ENCODE measurements around the gene ARHGAP26. TPM values are rescaled to one million over a fixed set of nuclear protein-coding genes. Genes with fewer than 3 reads are reported as not detected.

ARHGAP26 gene
- total RNA-seq, 1 donor from 2014 or later: 20.0 TPM

DNA sequence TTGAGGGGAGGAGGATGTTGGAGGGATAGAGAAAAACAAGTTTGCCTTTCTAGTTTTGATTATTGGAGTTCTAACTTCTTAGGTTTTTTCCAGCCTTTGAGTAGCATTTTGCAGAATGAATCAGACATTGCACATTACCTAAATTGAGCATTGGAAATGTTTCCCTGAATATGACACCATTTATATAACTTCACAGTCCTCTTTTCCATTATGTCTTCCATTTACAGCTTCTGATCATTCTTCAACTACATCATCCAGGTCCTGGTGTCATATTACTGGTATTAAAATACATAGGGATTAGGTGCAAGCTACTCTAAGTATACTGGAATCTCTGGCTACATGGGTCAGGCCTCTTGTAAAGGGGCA is 286.1 kb downstream of the ARHGAP26 start:
- H3K9me3 Mint-ChIP-seq: no peaks in the 10 kb centered on the region
- H3K27me3 Mint-ChIP-seq (ENCODE audit: insufficient read depth): no peaks in the 10 kb centered on the region
- peaks cover 80% of the 10 kb centered on the region for H3K4me1 Mint-ChIP-seq (ENCODE audit: low read depth)
- H3K27ac Mint-ChIP-seq: peak overlapping the region; percentile 97
- peaks cover 33% of the 10 kb centered on the region for H3K36me3 Mint-ChIP-seq (ENCODE audit: low read depth)
- DNase-seq (ENCODE audit: low spot score): no peak
- H3K4me3 Mint-ChIP-seq: peak overlapping the region; percentile 23
- intact Hi-C loops (cut with micrococcal nuclease): loop anchor here (1.0 to 10.0 kb wide), 12 partner anchors 10 to 1131 kb away; no protein-coding TSS in a partner anchor

DNA sequence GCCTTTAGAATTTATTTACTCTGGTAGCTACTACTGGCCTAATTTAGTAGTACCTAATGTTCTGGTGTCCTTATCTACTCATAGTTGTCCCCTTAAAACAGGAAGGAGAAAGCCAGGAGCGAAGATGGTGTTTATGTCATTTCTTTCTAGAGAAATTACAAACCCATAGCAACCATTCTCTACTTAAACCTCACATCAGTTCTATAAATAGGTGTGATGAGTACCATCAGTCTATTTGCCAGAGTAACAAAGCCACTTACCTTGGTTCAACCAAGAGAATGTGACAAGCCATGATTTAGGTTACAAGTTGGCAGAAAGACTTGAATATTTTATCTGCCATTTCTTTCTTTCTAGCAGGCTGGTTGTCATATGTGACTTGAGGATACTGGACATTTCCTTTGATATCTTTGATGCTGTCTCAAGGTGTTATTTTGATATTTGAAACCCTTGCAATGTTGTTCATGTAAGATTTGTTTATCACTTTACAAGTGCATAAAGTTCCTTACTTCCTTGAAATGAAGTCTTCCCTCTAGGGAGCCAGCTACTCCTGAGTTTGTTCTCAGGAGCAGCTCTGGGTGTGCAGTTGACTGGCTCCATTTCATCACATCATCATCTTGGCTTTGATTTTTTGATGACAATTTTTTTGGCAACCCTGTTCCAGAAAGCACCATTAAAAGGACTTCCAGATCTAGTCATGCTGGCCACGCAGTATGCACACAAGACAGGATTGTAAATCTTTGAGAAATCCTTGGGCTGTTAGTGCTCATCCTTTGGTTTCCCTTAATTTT is 286.8 kb downstream of the ARHGAP26 start:
- Mint-ChIP-seq H3K36me3 (ENCODE audit: low read depth) (peaks cover 32% of the 10 kb centered on the region), H3K4me3 (peak overlapping the region; percentile 23), H3K27ac (peak overlapping the region; percentile 97), H3K4me1 (ENCODE audit: low read depth) (peaks cover 78% of the 10 kb centered on the region), H3K9me3 (no peaks in the 10 kb centered on the region), H3K27me3 (ENCODE audit: insufficient read depth) (no peaks in the 10 kb centered on the region)
- DNase-seq (ENCODE audit: low spot score): no peak
- intact Hi-C loops (cut with micrococcal nuclease): loop anchor here (1.0 to 10.0 kb wide), 12 partner anchors 9 to 1130 kb away; no protein-coding TSS in a partner anchor

GRCh38 chr5:143057580-143057999 is 287.4 kb downstream of the ARHGAP26 start:
- Mint-ChIP-seq H3K4me3 (no peak overlapping the region), H3K27me3 (ENCODE audit: insufficient read depth) (no peaks in the 10 kb centered on the region), H3K4me1 (ENCODE audit: low read depth) (peaks cover 77% of the 10 kb centered on the region), H3K36me3 (ENCODE audit: low read depth) (peaks cover 32% of the 10 kb centered on the region), H3K27ac (peak overlapping the region; percentile 97), H3K9me3 (no peaks in the 10 kb centered on the region)
- DNase-seq (ENCODE audit: low spot score): no peak
- intact Hi-C loops (cut with micrococcal nuclease): loop anchor here (2.0 to 10.0 kb wide), 5 partner anchors 35 to 1130 kb away; no protein-coding TSS in a partner anchor

DNA sequence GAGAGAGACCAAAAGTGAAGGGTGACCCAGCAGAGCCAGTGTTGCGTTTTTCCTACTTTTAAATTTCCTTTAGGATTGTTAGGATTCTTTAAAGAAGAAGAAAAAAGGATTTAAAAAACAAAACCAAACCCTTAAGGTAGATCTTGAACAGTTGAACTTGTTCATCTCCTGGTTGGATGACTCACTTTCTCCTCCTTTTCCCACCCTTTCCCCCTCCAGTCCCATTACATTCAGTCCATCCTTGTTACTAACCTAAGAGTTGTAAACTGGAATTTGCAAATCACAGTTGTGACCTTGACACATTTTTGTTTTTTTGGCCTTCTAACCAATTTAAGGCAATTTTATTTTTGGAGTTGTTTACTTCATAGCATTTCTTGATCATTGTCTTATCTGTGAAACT is 289.2 kb downstream of the ARHGAP26 start:
- no peaks in the 10 kb centered on the region for H3K9me3 Mint-ChIP-seq
- no peak overlapping the region for H3K4me3 Mint-ChIP-seq
- peak overlapping the region; percentile 15 for H3K27ac Mint-ChIP-seq
- H3K36me3 Mint-ChIP-seq (ENCODE audit: low read depth): peaks cover 43% of the 10 kb centered on the region
- H3K4me1 Mint-ChIP-seq (ENCODE audit: low read depth): peaks cover 66% of the 10 kb centered on the region
- intact Hi-C loops (cut with micrococcal nuclease): loop anchor here (5.0 to 10.0 kb wide), 3 partner anchors 235 to 1128 kb away; no protein-coding TSS in a partner anchor
- no peaks in the 10 kb centered on the region for H3K27me3 Mint-ChIP-seq (ENCODE audit: insufficient read depth)
- DNase-seq (ENCODE audit: low spot score): no peak

- H3K4me3 Mint-ChIP-seq: no peak overlapping the region
- H3K36me3 Mint-ChIP-seq (ENCODE audit: low read depth): peaks cover 46% of the 10 kb centered on the region
- intact Hi-C loops (cut with micrococcal nuclease): loop anchor here (5.0 to 10.0 kb wide), 3 partner anchors 235 to 1127 kb away; no protein-coding TSS in a partner anchor
- peaks cover 66% of the 10 kb centered on the region for H3K4me1 Mint-ChIP-seq (ENCODE audit: low read depth)
- DNase-seq (ENCODE audit: low spot score): no peak
- no peaks in the 10 kb centered on the region for H3K27me3 Mint-ChIP-seq (ENCODE audit: insufficient read depth)
- no peak overlapping the region for H3K27ac Mint-ChIP-seq
- no peaks in the 10 kb centered on the region for H3K9me3 Mint-ChIP-seq
Measured at GRCh38 chr5:143059976-143060765, 290.0 kb downstream of the ARHGAP26 start.

GRCh38 chr5:143061161-143061945 is 291.2 kb downstream of the ARHGAP26 start:
- Mint-ChIP-seq H3K4me1 (ENCODE audit: low read depth) (peaks cover 66% of the 10 kb centered on the region), H3K36me3 (ENCODE audit: low read depth) (peaks cover 51% of the 10 kb centered on the region), H3K27ac (no peak overlapping the region), H3K27me3 (ENCODE audit: insufficient read depth) (no peaks in the 10 kb centered on the region), H3K4me3 (no peak overlapping the region), H3K9me3 (no peaks in the 10 kb centered on the region)
- no peak for DNase-seq (ENCODE audit: low spot score)
- intact Hi-C loops (cut with micrococcal nuclease): no loop called here

DNA sequence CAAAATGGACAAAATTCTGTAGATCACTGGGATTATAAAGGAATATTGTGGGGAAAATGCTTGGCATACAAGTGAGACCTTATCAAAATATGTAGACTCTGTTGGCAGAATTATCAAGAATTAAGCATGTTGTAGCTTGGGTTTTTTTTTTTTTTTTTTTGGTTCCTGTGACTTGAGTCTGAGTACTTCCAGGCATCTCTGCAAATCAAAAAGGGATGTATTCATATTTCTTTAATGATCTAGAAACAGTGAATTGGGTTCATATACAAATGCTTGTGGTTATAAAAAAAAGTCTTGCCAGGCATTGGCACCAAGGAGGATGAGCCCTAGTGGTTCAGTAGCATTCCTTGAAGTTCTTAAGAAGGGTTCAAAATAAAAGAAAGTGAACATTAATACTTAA is 292.2 kb downstream of the ARHGAP26 start:
- H3K4me3 Mint-ChIP-seq: no peak overlapping the region
- H3K9me3 Mint-ChIP-seq: no peaks in the 10 kb centered on the region
- H3K27me3 Mint-ChIP-seq (ENCODE audit: insufficient read depth): no peaks in the 10 kb centered on the region
- peaks cover 53% of the 10 kb centered on the region for H3K36me3 Mint-ChIP-seq (ENCODE audit: low read depth)
- intact Hi-C loops (cut with micrococcal nuclease): no loop called here
- no peak for DNase-seq (ENCODE audit: low spot score)
- H3K4me1 Mint-ChIP-seq (ENCODE audit: low read depth): peaks cover 66% of the 10 kb centered on the region
- H3K27ac Mint-ChIP-seq: no peak overlapping the region

DNA sequence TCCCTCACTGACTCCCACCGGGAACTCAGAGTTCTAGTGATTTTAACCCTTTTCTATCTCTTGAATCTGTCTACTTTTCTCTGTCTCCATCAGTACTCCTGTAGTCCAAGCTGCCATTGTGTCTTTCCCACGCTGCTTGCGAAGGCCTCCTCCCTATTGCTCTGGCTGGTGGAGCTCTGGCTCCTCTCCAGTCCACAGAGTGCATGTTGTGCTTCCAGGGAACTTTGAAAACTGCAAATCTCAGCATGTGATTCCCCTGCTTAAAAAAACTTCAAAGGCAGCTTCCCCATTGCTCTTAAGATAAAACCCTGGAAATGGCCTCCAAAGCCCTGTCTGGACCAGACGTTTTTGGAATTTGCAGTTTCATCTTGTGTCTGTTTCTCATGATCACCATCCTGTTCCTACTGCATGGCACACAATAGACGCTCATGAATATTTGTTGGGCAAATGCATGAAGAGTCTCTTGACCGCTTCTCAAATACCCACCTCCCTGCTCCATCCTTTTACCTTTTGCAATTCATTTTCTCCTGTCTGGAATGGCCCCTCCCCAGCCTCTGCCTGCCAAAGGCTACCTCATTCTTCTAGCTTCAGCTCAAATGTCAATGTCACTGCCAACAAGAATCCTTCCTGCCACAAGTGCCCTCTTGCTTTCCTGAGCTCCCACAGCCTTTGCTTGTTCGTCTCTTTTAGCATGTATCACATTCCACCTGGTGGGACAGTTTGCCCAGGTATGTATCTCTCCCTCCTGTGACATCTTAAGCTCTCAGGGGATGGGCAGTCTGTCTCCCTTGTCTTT is 293.2 kb downstream of the ARHGAP26 start:
- peaks cover 50% of the 10 kb centered on the region for H3K36me3 Mint-ChIP-seq (ENCODE audit: low read depth)
- H3K27me3 Mint-ChIP-seq (ENCODE audit: insufficient read depth): no peaks in the 10 kb centered on the region
- no peak overlapping the region for H3K4me3 Mint-ChIP-seq
- DNase-seq (ENCODE audit: low spot score): no peak
- H3K9me3 Mint-ChIP-seq: peaks cover 2% of the 10 kb centered on the region
- H3K4me1 Mint-ChIP-seq (ENCODE audit: low read depth): peaks cover 65% of the 10 kb centered on the region
- no peak overlapping the region for H3K27ac Mint-ChIP-seq
- intact Hi-C loops (cut with micrococcal nuclease): no loop called here

- no peak overlapping the region for H3K27ac Mint-ChIP-seq
- H3K27me3 Mint-ChIP-seq (ENCODE audit: insufficient read depth): no peaks in the 10 kb centered on the region
- peaks cover 6% of the 10 kb centered on the region for H3K9me3 Mint-ChIP-seq
- no peak for DNase-seq (ENCODE audit: low spot score)
- peaks cover 51% of the 10 kb centered on the region for H3K36me3 Mint-ChIP-seq (ENCODE audit: low read depth)
- no peak overlapping the region for H3K4me3 Mint-ChIP-seq
- peaks cover 63% of the 10 kb centered on the region for H3K4me1 Mint-ChIP-seq (ENCODE audit: low read depth)
- intact Hi-C loops (cut with micrococcal nuclease): no loop called here
Measured at GRCh38 chr5:143064218-143064641, 294.1 kb downstream of the ARHGAP26 start.

GRCh38 chr5:143064676-143065075 is 294.5 kb downstream of the ARHGAP26 start:
- DNase-seq (ENCODE audit: low spot score): no peak
- Mint-ChIP-seq H3K27me3 (ENCODE audit: insufficient read depth) (no peaks in the 10 kb centered on the region), H3K4me1 (ENCODE audit: low read depth) (peaks cover 59% of the 10 kb centered on the region), H3K9me3 (peaks cover 6% of the 10 kb centered on the region), H3K27ac (no peak overlapping the region), H3K36me3 (ENCODE audit: low read depth) (peaks cover 49% of the 10 kb centered on the region), H3K4me3 (no peak overlapping the region)
- intact Hi-C loops (cut with micrococcal nuclease): no loop called here

- Mint-ChIP-seq H3K4me1 (ENCODE audit: low read depth) (peaks cover 57% of the 10 kb centered on the region), H3K4me3 (no peak overlapping the region), H3K27ac (peak overlapping the region; percentile 74), H3K36me3 (ENCODE audit: low read depth) (peaks cover 53% of the 10 kb centered on the region), H3K9me3 (peaks cover 10% of the 10 kb centered on the region), H3K27me3 (ENCODE audit: insufficient read depth) (no peaks in the 10 kb centered on the region)
- intact Hi-C loops (cut with micrococcal nuclease): no loop called here
- DNase-seq (ENCODE audit: low spot score): no peak
Measured at GRCh38 chr5:143065185-143065965, 295.2 kb downstream of the ARHGAP26 start.

Data from activated T-helper 1 cell treated with anti-CD3 and anti-CD28 coated beads, Interleukin-12 subunit alpha, Interleukin-12 subunit beta, Interleukin-2, Interleukin-4 antibody, amounts not matched to agents 30 ng/mL and 10 ng/mL and 1 ng/mL, durations not matched to agents 14 hours and 24 hours and 36 hours (primary cell).